Measurements from ENCODE around the gene BLOC1S4.

Gene BLOC1S4

GRCh38 chr4:6680372-6681034 is 35.5 kb upstream of the BLOC1S4 start:
- no peaks in the 10 kb centered on the region for H3K27me3 ChIP-seq (ENCODE audit: control insufficient read depth in 1 of 2, insufficient read depth in 2 of 2, low read length in 2 of 2)
- H3K27ac ChIP-seq (ENCODE audit: low read depth, low read length): no peak overlapping the region
- H3K4me3 ChIP-seq (ENCODE audit: low read depth in 1 of 2, low read length in 2 of 2): no peak overlapping the region
- peaks cover 10% of the 10 kb centered on the region for H3K36me3 ChIP-seq (ENCODE audit: insufficient read depth, low read length)
- no peaks in the 10 kb centered on the region for H3K9me3 ChIP-seq (ENCODE audit: low read length)
- H3K9ac ChIP-seq (ENCODE audit: low read length): no peak overlapping the region
- H3K4me1 ChIP-seq (ENCODE audit: insufficient read depth, low read length): peaks cover 22% of the 10 kb centered on the region

- no peaks in the 10 kb centered on the region for H3K9me3 ChIP-seq (ENCODE audit: low read length)
- peaks cover 10% of the 10 kb centered on the region for H3K36me3 ChIP-seq (ENCODE audit: insufficient read depth, low read length)
- H3K4me3 ChIP-seq (ENCODE audit: low read depth in 1 of 2, low read length in 2 of 2): no peak overlapping the region
- no peak overlapping the region for H3K9ac ChIP-seq (ENCODE audit: low read length)
- H3K4me1 ChIP-seq (ENCODE audit: insufficient read depth, low read length): peaks cover 15% of the 10 kb centered on the region
- H3K27ac ChIP-seq (ENCODE audit: low read depth, low read length): no peak overlapping the region
- no peaks in the 10 kb centered on the region for H3K27me3 ChIP-seq (ENCODE audit: control insufficient read depth in 1 of 2, insufficient read depth in 2 of 2, low read length in 2 of 2)
Observed at GRCh38 chr4:6681191-6681590, 34.8 kb upstream of the BLOC1S4 start.

GRCh38 chr4:6682862-6683590 is 32.9 kb upstream of the BLOC1S4 start:
- no peak overlapping the region for H3K9ac ChIP-seq (ENCODE audit: low read length)
- no peak overlapping the region for H3K27ac ChIP-seq (ENCODE audit: low read depth, low read length)
- no peaks in the 10 kb centered on the region for H3K36me3 ChIP-seq (ENCODE audit: insufficient read depth, low read length)
- H3K4me1 ChIP-seq (ENCODE audit: insufficient read depth, low read length): no peaks in the 10 kb centered on the region
- no peak overlapping the region for H3K4me3 ChIP-seq (ENCODE audit: low read depth in 1 of 2, low read length in 2 of 2)
- no peaks in the 10 kb centered on the region for H3K27me3 ChIP-seq (ENCODE audit: control insufficient read depth in 1 of 2, insufficient read depth in 2 of 2, low read length in 2 of 2)
- no peaks in the 10 kb centered on the region for H3K9me3 ChIP-seq (ENCODE audit: low read length)

- no peaks in the 10 kb centered on the region for H3K4me1 ChIP-seq (ENCODE audit: insufficient read depth, low read length)
- no peaks in the 10 kb centered on the region for H3K9me3 ChIP-seq (ENCODE audit: low read length)
- no peak overlapping the region for H3K4me3 ChIP-seq (ENCODE audit: low read depth in 1 of 2, low read length in 2 of 2)
- H3K27me3 ChIP-seq (ENCODE audit: control insufficient read depth in 1 of 2, insufficient read depth in 2 of 2, low read length in 2 of 2): no peaks in the 10 kb centered on the region
- no peak overlapping the region for H3K9ac ChIP-seq (ENCODE audit: low read length)
- H3K27ac ChIP-seq (ENCODE audit: low read depth, low read length): no peak overlapping the region
- H3K36me3 ChIP-seq (ENCODE audit: insufficient read depth, low read length): no peaks in the 10 kb centered on the region
Observed at GRCh38 chr4:6684656-6685055, 31.3 kb upstream of the BLOC1S4 start.

- H3K27me3 ChIP-seq (ENCODE audit: control insufficient read depth in 1 of 2, insufficient read depth in 2 of 2, low read length in 2 of 2): no peaks in the 10 kb centered on the region
- no peaks in the 10 kb centered on the region for H3K9me3 ChIP-seq (ENCODE audit: low read length)
- no peaks in the 10 kb centered on the region for H3K4me1 ChIP-seq (ENCODE audit: insufficient read depth, low read length)
- H3K36me3 ChIP-seq (ENCODE audit: insufficient read depth, low read length): no peaks in the 10 kb centered on the region
- H3K9ac ChIP-seq (ENCODE audit: low read length): no peak overlapping the region
- H3K4me3 ChIP-seq (ENCODE audit: low read depth in 1 of 2, low read length in 2 of 2): no peak overlapping the region
- H3K27ac ChIP-seq (ENCODE audit: low read depth, low read length): no peak overlapping the region
Observed at GRCh38 chr4:6686104-6686787, 29.7 kb upstream of the BLOC1S4 start.

- no peaks in the 10 kb centered on the region for H3K27me3 ChIP-seq (ENCODE audit: control insufficient read depth in 1 of 2, insufficient read depth in 2 of 2, low read length in 2 of 2)
- H3K9ac ChIP-seq (ENCODE audit: low read length): no peak overlapping the region
- H3K4me3 ChIP-seq (ENCODE audit: low read depth in 1 of 2, low read length in 2 of 2): no peak overlapping the region
- no peaks in the 10 kb centered on the region for H3K4me1 ChIP-seq (ENCODE audit: insufficient read depth, low read length)
- no peak overlapping the region for H3K27ac ChIP-seq (ENCODE audit: low read depth, low read length)
- H3K36me3 ChIP-seq (ENCODE audit: insufficient read depth, low read length): no peaks in the 10 kb centered on the region
- H3K9me3 ChIP-seq (ENCODE audit: low read length): no peaks in the 10 kb centered on the region
Observed at GRCh38 chr4:6687947-6688878, 27.8 kb upstream of the BLOC1S4 start.

GRCh38 chr4:6688879-6689505 is 27.0 kb upstream of the BLOC1S4 start:
- Histone ChIP-seq H3K4me1 (ENCODE audit: insufficient read depth, low read length) (no peaks in the 10 kb centered on the region), H3K27ac (ENCODE audit: low read depth, low read length) (no peak overlapping the region), H3K4me3 (ENCODE audit: low read depth in 1 of 2, low read length in 2 of 2) (no peak overlapping the region), H3K9ac (ENCODE audit: low read length) (no peak overlapping the region), H3K36me3 (ENCODE audit: insufficient read depth, low read length) (no peaks in the 10 kb centered on the region), H3K9me3 (ENCODE audit: low read length) (no peaks in the 10 kb centered on the region), H3K27me3 (ENCODE audit: control insufficient read depth in 1 of 2, insufficient read depth in 2 of 2, low read length in 2 of 2) (no peaks in the 10 kb centered on the region)

DNA sequence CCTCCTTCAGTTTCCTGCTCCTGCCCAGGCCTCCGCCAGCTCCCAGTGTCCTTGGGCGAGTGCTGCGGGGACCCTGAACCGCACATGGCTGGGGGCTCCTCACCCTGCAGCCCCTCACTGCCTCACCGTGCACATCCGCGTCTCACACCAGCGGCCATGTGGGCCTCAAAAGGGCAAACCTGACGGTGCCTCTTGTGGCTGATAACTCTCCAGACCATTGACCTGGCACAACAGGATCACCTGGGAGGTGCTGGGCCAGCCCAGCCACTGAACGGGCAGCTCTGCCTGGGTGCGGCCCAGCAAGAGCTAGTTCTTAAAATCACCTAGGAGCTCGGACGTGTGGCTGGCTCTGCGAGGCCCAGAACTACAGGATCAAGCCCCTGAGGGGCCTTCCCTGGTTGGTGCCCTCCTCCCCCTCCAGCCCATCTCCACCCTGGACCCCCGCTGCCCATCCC is 26.4 kb upstream of the BLOC1S4 start:
- H3K27ac ChIP-seq (ENCODE audit: low read depth, low read length): no peak overlapping the region
- no peaks in the 10 kb centered on the region for H3K36me3 ChIP-seq (ENCODE audit: insufficient read depth, low read length)

GRCh38 chr4:6692379-6692778 is 23.6 kb upstream of the BLOC1S4 start:
- Histone ChIP-seq H3K36me3 (ENCODE audit: insufficient read depth, low read length) (peaks cover 10% of the 10 kb centered on the region), H3K27ac (ENCODE audit: low read depth, low read length) (no peak overlapping the region), H3K4me1 (ENCODE audit: insufficient read depth, low read length) (no peaks in the 10 kb centered on the region), H3K4me3 (ENCODE audit: low read depth in 1 of 2, low read length in 2 of 2) (no peak overlapping the region), H3K27me3 (ENCODE audit: control insufficient read depth in 1 of 2, insufficient read depth in 2 of 2, low read length in 2 of 2) (no peaks in the 10 kb centered on the region), H3K9ac (ENCODE audit: low read length) (no peak overlapping the region), H3K9me3 (ENCODE audit: low read length) (no peaks in the 10 kb centered on the region)

More for the DNA sequence above, 26.4 kb upstream of the BLOC1S4 start:
- H3K9ac ChIP-seq (ENCODE audit: low read length): no peak overlapping the region
- no peaks in the 10 kb centered on the region for H3K27me3 ChIP-seq (ENCODE audit: control insufficient read depth in 1 of 2, insufficient read depth in 2 of 2, low read length in 2 of 2)
- H3K9me3 ChIP-seq (ENCODE audit: low read length): no peaks in the 10 kb centered on the region
- no peak overlapping the region for H3K4me3 ChIP-seq (ENCODE audit: low read depth in 1 of 2, low read length in 2 of 2)
- H3K4me1 ChIP-seq (ENCODE audit: insufficient read depth, low read length): no peaks in the 10 kb centered on the region

DNA sequence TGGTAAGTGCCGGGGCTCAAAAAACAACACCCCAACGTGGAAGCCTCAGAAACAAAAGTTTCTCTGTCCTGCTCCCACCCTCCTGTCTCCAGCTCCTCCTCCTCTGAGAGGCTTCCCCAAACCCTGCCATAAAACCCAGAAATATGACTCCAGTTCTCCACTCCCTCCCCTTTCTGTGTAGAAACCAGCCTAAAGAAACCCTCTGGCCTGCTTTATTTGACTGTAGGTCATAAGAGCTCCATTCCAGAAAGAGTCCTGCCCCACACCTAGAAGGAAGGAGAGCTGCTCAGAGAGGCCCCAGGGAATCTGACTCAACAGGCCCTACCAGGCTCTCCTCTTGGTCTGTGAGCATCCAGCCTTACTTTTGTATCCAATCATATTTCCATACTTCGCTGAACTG is 23.2 kb upstream of the BLOC1S4 start:
- no peaks in the 10 kb centered on the region for H3K4me1 ChIP-seq (ENCODE audit: insufficient read depth, low read length)
- no peak overlapping the region for H3K27ac ChIP-seq (ENCODE audit: low read depth, low read length)
- no peak overlapping the region for H3K9ac ChIP-seq (ENCODE audit: low read length)
- no peaks in the 10 kb centered on the region for H3K27me3 ChIP-seq (ENCODE audit: control insufficient read depth in 1 of 2, insufficient read depth in 2 of 2, low read length in 2 of 2)
- no peak overlapping the region for H3K4me3 ChIP-seq (ENCODE audit: low read depth in 1 of 2, low read length in 2 of 2)
- no peaks in the 10 kb centered on the region for H3K9me3 ChIP-seq (ENCODE audit: low read length)
- H3K36me3 ChIP-seq (ENCODE audit: insufficient read depth, low read length): peaks cover 10% of the 10 kb centered on the region

Data from muscle layer of colon (tissue), 2 donors.